IPS-11a (cell line): ENCODE measurements around the gene RGS1.

ENCODE experiments used
- H3K4me3 ChIP-seq: one replicate; pipeline ENCODE4 v1.5.1; 2013; ENCODE audit warnings: low read depth, low read length, control low read depth

The RGS1 gene

DNA sequence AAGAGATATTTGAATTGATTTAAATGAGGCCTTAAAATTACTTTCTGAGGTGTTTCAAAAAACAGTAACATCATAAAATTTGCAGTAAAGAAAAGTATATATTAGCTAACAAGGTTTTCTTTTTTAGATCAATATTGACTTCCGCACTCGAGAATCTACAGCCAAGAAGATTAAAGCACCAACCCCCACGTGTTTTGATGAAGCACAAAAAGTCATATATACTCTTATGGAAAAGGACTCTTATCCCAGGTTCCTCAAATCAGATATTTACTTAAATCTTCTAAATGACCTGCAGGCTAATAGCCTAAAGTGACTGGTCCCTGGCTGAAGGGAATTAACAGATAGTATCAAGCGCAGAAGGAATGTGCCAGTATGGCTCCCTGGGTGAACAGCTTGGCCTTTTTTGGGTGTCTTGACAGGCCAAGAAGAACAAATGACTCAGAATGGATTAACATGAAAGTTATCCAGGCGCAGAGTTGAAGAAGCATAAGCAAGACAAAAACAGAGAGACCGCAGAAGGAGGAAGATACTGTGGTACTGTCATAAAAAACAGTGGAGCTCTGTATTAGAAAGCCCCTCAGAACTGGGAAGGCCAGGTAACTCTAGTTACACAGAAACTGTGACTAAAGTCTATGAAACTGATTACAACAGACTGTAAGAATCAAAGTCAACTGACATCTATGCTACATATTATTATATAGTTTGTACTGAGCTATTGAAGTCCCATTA lies 3.6 kb downstream of the RGS1 start:
- H3K4me3 ChIP-seq = no peak overlapping the region

DNA sequence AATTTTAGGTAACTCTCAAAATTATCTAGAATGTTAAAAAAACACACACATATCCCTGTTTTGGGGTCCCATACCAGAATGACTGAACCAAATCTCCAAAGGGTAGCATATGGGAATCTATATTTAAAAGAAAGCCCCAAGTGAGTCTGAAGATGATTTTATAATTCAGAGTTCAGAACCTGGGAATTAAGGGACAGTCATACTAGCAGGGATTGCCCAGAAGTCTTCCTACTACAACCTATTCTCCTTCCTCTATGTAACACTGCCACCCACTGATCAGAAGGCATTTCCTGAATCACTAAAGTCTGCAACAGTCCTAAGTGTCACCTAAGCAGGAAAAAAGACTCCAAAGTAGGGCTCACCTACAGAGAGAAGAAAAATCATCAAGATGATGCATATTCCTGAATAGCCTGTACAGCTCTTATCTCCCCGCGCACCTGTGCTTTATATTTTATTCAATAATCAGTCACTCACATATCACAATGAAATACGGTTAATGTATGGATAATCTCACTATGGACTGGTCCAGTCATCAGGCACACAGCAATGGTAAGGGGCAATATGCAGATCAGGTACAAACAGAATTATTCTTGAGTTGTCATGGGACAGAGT lies 4.9 kb downstream of the RGS1 start:
- H3K4me3 ChIP-seq = no peak overlapping the region

DNA sequence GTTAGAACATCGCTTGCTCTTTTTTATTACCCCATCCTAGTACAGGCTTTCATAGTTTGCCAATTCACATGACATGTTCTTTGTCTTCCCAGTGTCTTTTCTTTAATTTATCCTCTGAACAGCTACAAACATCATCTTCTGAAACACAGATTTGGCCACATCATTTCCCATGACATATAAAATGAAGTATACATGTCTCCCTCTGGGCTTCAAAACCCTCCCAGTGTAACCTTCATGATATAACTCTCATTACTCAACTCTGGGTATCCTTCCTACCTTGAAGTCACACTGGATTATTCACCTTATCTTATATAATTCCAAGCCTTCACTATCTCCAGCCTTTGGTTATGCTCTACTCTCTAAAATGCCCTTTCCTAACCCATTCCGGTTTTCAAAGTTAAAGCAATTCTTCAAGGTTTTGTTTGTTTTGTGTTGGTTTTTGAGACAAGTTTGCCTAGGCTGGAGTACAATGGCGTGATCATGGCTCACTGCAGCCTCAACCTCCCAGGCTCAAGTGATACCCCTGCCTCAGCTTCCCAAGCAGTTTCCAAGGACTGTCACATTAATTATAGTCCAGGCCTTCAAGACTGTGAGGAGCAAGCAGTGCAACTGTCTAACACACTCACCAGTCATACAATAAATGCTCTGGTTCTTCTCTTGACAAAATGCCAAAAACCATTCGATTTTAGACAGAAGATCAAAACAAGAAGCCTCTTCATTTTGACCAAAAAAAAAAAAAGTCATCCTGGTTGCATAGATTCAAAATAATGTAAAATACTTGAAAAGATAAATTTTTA lies 5.8 kb downstream of the RGS1 start:
- no peak overlapping the region for H3K4me3 ChIP-seq

DNA sequence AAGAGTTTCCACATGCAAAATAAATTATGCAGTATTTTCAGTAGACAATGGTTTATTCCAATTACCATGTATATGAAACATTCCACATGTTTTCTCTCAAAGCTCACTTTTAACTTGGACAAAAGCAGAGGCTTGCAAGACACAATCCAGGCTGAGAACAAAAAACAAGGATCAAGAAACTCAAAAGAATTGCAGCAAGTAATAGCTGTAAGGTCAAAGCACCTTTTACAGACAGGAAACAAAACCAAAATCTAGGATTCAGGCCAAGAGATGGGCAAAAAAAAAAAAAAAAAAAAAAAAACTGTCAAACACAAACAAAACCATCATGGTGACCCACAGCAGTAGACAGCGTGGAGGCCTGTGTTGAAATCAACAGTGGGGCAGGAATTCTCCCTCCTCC lies 9.3 kb downstream of the RGS1 start:
- H3K4me3 ChIP-seq = no peak overlapping the region

DNA sequence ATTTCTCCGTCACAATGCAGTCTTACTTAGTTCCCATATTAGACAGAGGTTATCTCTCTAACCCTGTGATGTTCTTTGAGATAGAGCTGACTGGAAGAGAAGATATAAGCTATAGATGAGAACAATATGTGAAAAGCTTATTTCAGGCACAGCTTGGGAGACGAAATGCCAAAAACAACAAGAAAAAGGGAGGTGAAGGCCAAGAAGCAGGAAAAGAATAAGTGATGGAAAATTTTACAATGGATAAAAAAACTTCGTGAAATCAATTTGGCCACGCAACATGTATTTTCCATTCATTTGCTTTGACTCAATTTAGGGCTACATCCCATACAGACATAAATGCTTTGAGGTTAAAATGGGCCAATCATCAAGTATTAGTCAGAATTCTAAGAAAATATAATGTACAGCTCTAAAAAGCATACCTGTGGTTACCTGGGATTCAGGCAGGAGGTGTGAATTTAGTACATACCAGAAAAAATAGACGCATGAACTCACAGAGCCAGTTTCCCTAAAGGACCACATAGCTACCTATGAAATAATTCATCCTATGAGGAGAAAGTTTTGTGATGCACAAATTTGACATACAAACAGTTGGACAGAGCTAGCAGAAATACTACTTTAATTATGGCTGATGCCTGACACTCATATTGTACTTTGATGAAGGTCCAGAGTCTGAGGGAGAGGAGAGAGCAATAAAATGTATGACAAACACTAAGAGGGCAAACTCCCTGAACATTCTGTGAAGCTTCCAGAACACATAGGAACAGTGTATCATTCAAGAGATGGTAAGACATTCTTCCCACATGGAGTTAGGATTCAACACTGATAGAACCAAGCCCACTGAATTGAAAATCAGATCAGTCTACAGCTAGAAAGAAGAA lies 12.1 kb downstream of the RGS1 start:
- H3K4me3 ChIP-seq = no peak overlapping the region

DNA sequence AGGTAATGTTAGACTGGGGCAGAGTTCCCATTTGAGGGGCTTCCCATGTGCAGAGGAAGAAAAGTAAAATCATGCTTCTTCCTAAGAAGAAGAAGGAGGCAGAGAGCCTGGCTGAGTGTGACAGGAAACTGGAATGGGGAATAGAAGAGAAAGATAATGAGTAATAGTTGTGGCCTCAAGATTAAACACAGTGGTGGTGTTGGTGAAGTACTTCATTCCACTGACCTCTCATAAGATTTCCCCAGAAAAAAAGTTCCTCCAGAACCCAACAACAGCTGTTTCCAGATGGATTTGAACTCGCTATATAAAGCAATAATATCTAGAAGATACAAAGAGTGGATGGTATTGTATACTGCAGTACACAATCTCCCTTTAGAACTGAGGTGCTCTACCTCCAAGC lies 13.0 kb downstream of the RGS1 start:
- no peak overlapping the region for H3K4me3 ChIP-seq

DNA sequence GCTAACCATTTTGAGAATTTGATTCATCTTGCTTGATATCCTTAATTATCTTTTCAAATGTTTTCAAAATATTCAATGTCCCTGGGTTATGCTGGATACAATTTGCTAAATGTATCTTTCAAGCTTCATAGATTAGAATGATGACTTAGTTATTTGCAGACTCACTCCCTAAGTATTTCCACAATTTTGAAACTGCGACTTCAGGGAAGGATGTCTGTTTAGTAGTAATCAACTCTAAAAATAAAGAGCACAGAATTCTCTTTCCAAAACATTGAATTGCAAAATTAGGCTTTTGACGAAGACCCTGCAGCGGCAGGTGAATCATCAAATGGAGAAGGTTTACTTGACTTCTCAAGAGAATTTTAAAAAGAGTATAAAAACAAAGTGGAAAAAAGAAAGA lies 14.2 kb downstream of the RGS1 start:
- H3K4me3 ChIP-seq = no peak overlapping the region

DNA sequence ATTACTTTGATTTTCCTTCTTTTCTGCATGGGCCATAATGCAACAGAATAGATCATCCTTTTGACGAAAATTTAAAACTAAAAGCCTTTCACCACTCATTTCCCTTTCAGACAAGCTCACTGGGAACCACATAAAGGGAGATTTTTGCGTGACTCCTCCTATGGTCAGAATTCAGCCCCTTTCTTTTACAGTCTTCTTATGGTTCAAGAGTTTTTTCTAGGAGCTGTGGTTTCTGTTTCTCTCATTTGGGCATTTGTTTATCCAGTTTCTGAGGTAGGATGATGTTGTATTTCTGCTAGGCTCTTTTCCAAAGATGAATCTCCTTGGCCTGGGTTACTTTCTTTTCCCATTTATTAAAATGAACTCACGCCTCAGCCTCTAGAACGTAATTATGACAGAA lies 16.9 kb downstream of the RGS1 start:
- no peak overlapping the region for H3K4me3 ChIP-seq

DNA sequence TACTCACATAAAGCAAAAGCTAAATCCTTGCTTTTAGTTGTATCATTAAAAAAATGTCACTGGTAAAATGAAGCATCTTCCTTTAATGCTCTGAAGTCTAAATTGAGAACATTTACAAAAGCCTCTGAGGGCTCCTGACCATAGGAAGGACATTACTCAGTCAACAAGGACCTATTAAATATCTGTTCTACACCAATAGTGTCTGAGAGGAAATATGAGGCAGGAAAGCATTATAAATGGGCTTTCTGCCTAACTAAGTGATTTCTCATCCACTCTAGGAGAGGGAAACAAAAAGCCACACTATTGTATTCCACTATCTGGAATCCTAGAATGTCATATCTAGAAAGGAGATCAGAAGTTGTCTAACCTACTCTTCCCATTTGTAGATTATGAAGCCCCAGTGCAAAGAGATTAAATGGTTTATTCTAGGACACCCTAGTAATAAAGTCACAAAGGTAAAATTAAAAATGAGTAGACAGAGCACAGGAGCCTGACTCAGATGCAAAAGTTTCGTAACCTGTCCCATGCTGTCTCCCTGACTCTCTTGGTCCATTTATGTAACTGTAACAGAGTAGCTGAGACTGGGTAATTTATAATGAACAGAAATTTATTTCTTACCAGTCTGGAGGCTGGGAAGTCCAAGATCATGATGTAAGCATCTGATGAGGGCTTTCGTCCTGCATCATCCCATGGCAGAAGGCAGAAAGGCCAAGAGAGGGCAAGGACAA lies 17.6 kb downstream of the RGS1 start:
- H3K4me3 ChIP-seq = no peak overlapping the region

DNA sequence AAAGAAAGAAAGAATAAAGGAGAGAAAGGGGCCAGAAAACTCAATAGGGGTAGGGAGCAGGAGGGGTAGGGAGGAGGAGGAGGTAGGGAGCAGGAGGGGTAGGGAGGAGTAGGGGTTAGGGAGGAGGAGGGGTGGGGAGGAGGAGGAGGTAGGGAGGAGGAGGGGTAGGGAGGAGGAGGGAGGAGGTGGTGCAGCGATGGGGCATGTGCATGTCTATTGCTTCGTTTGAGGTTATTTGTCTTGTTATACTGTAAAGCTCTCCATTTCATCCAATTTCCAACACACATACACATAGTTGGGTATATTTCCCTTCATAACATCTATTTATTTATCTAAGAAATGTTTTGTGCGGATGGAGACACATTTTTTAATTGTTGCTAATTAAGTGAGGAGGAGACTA lies 19.7 kb downstream of the RGS1 start:
- H3K4me3 ChIP-seq = no peak overlapping the region

DNA sequence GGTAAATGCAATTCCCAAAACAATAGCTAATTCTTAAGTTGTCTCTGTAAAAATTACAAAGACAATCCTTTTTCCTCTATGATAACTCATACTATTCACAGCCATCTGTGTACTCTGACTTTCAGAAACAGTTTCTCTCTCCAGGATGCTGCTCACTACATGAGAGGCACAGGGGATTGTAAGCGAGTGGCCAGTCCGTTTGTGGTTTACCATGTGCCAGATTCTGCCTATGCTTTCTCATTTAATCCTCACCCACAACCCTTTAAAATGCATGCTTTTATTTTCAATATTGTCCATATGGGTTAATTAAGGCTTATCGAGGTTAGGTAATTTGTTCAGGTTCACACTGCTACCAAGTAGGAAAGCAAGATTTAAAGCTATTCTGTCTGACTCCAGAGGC lies 23.0 kb downstream of the RGS1 start:
- no peak overlapping the region for H3K4me3 ChIP-seq

DNA sequence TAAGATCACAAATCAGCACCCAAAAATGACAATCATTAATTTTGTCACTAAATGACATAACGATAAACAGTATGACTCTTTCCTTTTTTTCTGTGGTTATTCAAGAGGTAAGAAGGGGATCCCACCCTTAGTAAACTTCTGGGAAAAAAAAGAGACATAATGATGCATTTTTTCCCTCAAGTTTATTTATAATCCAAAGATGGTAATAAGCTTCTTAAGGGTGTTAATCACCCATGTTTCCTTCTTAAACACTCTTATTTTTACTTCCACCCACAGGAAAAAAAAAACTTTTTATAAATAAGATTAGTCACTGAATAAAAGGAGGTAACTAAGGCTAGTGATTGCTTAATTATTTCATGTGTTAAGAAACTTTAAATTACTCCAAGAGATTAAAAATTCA lies 24.7 kb downstream of the RGS1 start:
- no peak overlapping the region for H3K4me3 ChIP-seq

DNA sequence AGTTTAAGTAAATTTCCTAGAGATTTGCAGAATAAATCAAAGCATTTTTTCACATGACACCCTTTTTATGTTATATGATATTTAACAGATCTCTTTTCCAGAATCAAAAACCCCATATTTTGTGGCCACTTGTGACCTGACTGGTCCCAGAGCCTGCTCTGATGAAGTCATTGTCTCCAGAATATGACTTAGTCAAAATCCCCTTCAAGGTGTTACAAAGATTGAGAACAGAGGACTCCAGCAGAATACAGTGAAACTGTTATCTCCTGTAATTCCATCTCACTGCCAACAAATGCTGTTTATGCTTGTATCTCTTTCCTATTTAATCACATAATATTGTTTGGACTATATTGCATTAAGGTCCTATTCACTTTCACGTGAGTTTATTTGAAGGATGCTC lies 25.6 kb downstream of the RGS1 start:
- H3K4me3 ChIP-seq = no peak overlapping the region

DNA sequence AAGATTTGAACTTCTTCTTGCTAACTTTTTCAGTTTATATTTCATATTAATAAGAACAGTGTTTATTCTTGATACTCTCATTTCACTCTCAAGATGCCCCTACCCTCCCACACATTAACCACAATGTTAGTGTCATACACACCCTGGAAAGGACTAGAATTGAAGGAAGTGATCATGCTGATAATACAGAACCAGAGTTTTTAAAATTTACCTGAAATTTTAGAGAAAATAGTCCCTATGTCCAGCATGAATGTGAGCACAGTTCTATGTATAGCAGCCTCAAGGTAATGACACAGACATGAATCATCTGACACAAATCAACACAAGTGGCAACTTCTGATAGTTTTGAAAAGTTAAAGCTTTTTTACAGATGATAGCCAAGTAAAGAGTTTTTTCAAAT lies 26.0 kb downstream of the RGS1 start:
- H3K4me3 ChIP-seq = no peak overlapping the region

DNA sequence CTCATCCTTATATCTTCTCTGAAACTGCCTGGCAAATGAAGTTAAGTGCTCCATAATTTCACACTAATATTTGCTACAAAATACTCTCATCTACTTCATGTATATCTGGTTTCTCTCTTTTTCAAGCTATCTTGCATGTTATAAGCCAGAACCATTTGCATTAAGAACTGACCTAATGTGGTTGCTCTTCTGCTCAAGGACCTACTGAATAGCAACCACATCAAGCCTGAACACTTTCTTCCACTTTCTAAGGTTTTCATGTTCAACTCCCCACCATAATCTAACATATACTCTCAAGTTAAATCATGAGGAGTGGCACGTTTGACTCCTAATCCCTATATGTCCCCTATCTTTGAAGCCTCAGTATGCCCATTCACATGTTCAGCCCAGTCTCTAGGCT lies 27.2 kb downstream of the RGS1 start:
- no peak overlapping the region for H3K4me3 ChIP-seq

DNA sequence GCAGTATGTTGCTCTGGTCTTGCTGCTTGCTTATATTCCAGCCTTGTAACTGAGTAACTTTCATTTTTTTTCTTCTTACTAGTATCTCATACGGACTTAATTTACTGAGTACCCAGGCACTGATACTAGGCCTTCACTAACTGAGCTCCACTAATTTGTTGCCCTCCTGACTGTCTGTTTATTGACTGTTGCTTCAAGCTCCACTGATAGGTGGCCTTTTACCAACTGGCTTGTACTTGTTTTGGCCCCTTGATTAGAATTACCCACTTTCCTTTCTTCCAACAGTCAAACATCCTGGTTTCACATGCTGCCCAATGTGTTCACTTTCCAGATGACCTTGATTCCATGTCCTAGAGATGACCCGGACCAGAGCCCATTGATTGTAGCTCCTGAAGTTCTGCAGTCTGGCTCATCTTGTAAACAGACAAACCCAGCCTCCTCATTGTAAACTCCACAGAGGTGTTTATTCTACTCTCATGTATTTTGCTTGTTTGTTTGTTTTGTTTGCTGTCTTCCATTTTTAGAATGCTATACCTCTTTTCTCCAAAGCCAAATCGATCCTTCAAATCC lies 27.7 kb downstream of the RGS1 start:
- H3K4me3 ChIP-seq = no peak overlapping the region

DNA sequence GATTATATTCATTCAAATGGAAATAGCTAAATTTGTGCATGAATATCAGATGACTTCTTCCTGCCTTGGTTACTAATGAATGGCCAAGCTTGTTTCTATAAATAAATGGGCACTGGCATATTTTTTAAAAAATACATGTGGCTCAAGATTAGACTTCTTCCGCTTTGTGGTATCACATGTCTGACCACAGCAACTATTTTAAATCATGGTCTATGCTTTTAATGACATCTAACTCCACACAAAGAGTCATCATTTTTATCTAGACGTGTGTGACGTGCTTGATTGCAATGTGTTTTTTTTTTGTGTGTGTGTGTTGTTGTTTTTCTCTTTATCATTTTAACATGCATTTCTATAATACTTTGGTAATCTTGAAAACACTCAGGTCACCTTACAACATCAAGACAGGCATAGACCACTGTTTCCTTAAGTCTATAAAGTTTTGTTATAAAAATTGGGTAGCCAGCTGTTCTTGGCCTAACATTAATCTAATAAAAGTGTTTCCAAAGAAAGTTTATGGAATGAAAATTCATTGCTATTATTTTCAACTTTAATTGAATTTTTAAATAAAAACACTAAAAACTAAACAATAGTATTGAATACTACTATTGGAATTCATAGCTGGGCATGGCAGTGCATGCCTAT lies 29.5 kb downstream of the RGS1 start:
- no peak overlapping the region for H3K4me3 ChIP-seq

DNA sequence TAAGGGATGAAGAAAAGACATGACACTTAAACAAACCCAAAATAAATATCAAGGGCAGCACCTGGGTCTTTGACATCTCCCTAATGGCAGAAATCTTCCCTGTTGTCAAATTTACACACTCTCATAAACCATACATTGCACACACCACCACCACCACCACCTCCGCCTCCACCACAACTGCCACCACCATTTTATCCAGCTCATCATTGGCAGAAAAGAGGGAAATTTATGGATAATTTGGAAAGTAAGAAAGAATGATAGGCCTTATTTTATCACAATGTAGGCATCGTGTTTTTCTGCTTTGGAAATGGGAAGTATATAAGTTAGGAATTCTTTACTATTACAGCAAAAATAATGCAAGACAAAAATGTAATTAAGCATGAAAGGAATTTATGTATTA lies 33.1 kb downstream of the RGS1 start:
- H3K4me3 ChIP-seq = no peak overlapping the region

DNA sequence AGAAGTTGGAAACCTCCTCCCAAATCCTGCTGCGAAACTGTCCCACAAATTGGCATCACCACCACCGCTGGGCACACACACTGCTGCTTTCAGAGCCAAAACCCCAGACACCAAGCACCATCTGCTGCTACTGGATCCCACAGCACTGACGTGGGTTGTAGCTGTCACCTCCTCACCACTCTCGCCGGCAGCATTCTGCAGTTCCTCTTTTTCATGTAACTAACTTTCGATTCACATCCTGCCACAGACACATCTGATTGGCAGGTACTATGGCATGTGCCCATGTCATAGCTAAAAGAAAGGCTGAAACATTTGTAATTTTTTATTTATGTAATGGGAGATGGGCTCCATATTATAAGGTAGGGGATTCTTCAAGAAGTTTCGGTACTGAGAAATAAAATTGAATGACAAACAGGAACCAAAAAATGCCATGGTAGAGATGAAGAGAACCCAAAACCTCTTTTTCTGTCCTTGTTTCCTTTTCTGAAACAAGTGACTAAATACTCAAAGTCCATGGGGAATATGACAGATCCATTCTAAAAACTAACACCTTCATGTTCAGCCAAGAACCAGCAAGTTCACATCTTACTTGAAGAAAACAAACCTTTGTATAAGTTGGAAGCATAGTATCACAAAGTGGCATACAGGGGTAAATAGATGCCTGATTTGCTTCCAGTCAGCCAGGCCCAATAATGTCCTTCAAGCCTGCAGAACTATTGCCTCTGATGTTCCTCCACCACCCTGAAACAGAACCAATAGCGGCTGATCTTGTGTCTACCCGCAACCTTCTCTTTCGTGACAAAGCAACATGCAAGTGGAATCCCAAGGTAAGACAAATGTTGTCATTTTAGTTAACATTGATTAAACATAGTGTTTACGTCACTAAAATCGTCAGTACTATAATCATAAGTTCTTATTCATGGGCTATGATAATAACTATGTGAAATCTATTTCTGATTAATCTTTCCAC lies 33.8 kb downstream of the RGS1 start:
- no peak overlapping the region for H3K4me3 ChIP-seq
